ENCODE data around the gene CSMD2. TPM values are rescaled to one million over a fixed set of nuclear protein-coding genes. Genes with fewer than 3 reads are reported as not detected.

CSMD2 gene
- total and polyA plus RNA-seq, 2 of the 8 experiments (the other 6 are each of a cell fraction or from before 2014, with no cell fraction given), result 7.0 to 14.7 TPM

DNA sequence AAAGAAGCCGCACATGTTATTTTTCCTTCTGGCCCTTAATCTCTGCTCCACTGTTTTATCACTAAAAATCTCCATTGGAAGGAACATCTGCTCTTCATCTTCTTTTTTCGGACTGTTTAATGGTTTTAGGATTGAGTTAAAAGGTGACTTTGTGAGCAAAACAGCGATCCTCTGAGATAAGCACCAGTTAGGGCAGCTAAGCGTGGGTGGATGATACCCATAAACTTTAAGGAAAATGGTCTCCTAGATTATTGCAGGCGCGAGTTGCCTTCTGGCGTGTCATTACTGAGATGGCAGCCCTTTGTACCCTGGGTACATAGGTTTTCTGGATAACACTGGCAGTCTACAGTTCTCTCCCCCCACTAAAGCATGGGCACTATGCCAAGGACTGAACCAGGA, 345.1 kb downstream of the CSMD2 start:
- 81% methylated on average over 7 of the region's 7 CpGs; no CpG with 5 or more reads in 1 of the 2 experiments for WGBS, 2 experiments (ENCODE audit: extremely low coverage in 1 of 2, insufficient coverage in 1 of 2, insufficient read length in 1 of 2, insufficient replicate concordance in 2 of 2, low coverage in 1 of 2, low lambda C conversion rate in 2 of 2, missing lambda C conversion rate in 1 of 2)
- no peak overlapping the region for H2AK5ac ChIP-seq (ENCODE audit: low read depth, low read length)
- TF ChIP-seq BACH1 (IDR thresholded peaks at IDR 0.05; ENCODE audit: low read length) (no peak), SP4 (IDR thresholded peaks at IDR 0.05; ENCODE audit: low read length) (no peak), RFX5 (IDR thresholded peaks at IDR 0.05; ENCODE audit: borderline replicate concordance, low read depth, low read length) (no peak), EZH2 (IDR thresholded peaks at IDR 0.05; ENCODE audit: low read depth, low read length, severe bottlenecking) (no peak), ZNF274 (IDR thresholded peaks at IDR 0.05; ENCODE audit: borderline replicate concordance, extremely low read depth, low read length) (no peak), CHD1 (IDR thresholded peaks at IDR 0.05; ENCODE audit: low read depth, low read length) (no peak), POLR2A (IDR thresholded peaks at IDR 0.05; ENCODE audit: control extremely low read depth in 1 of 2, low read depth in 2 of 2, low read length in 2 of 2) (no peak), SUZ12 (IDR thresholded peaks at IDR 0.05; ENCODE audit: low read length) (no peak)
- TF ChIP-seq, protein P1, sequence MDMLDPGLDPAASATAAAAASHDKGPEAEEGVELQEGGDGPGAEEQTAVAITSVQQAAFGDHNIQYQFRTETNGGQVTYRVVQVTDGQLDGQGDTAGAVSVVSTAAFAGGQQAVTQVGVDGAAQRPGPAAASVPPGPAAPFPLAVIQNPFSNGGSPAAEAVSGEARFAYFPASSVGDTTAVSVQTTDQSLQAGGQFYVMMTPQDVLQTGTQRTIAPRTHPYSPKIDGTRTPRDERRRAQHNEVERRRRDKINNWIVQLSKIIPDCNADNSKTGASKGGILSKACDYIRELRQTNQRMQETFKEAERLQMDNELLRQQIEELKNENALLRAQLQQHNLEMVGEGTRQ (IDR thresholded peaks at IDR 0.05; ENCODE audit: low read length), result no peak
- H3K14ac ChIP-seq (ENCODE audit: insufficient read length), result no peak overlapping the region
- no peak overlapping the region for H2BK20ac ChIP-seq (ENCODE audit: low read length)
- H3K27me3 ChIP-seq (replicated peaks in 1 of 4; ENCODE audit: control insufficient read depth in 3 of 4, extremely low read depth in 1 of 4, insufficient read depth in 3 of 4, low read length in 3 of 4), result no peaks in the 10 kb centered on the region
- no peaks in the 10 kb centered on the region for H3K79me1 ChIP-seq (ENCODE audit: low read depth, low read length)
- H2BK12ac ChIP-seq (ENCODE audit: low read depth, low read length), result no peak overlapping the region
- H3K79me2 ChIP-seq (ENCODE audit: control insufficient read depth in 1 of 2, insufficient read depth in 2 of 2, low read length in 2 of 2), result no peaks in the 10 kb centered on the region
- H3K36me3 ChIP-seq (ENCODE audit: control insufficient read depth in 2 of 4, insufficient read depth in 4 of 4, low read length in 3 of 4), result no peaks in the 10 kb centered on the region; a peak in 1 of 8 replicates
- no peak overlapping the region for H3K4me3 ChIP-seq (ENCODE audit: extremely low read depth in 1 of 4, insufficient read depth in 2 of 4, low read depth in 3 of 4, low read length in 4 of 4)
- no peak overlapping the region for H3K4me2 ChIP-seq (ENCODE audit: insufficient read depth in 1 of 2, low read depth in 2 of 2, low read length in 2 of 2)
- H3K56ac ChIP-seq (replicated peaks; ENCODE audit: insufficient read length, low read depth, low read length), result no peak overlapping the region
- FAIRE-seq, result no peak
- H3K9ac ChIP-seq (replicated peaks in 1 of 4; ENCODE audit: extremely low read depth in 1 of 4, low read depth in 3 of 4, low read length in 3 of 4), result no peak overlapping the region
- H2BK5ac ChIP-seq (ENCODE audit: low read depth, low read length), result no peak overlapping the region
- H3K18ac ChIP-seq (ENCODE audit: extremely low read depth, low read length), result no peak overlapping the region
- H2BK15ac ChIP-seq (ENCODE audit: low read length), result no peak overlapping the region
- H4K20me1 ChIP-seq (replicated peaks in 1 of 2; ENCODE audit: control insufficient read depth in 1 of 2, insufficient read depth in 2 of 2, low read length in 2 of 2), result no peaks in the 10 kb centered on the region
- H2AFZ ChIP-seq (ENCODE audit: low read length), result no peak overlapping the region
- no peak overlapping the region for H3K27ac ChIP-seq (ENCODE audit: low read depth, low read length)
- no peak overlapping the region for H4K8ac ChIP-seq (ENCODE audit: extremely low read depth, insufficient read depth, low read length)
- POLR2A ChIA-PET (ENCODE audit: partially characterized antibody), result no interaction called here
- H4K5ac ChIP-seq (ENCODE audit: insufficient read length, low read depth, low read length), result no peak overlapping the region
- DNase-seq (ENCODE audit: low read depth in 1 of 2, low spot score in 2 of 2), result no peak
- H3K4ac ChIP-seq (replicated peaks; ENCODE audit: insufficient read length, low read depth, low read length), result no peak overlapping the region
- H2BK120ac ChIP-seq (replicated peaks; ENCODE audit: low read depth, low read length), result no peak overlapping the region
- H3K9me3 ChIP-seq (ENCODE audit: insufficient read depth in 2 of 2, low read depth in 1 of 2, low read length in 1 of 2), result no peaks in the 10 kb centered on the region
- CTCF ChIA-PET (ENCODE audit: partially characterized antibody), result interaction anchor here (0.8 kb wide), 1 partner anchor 295 kb away, joined by 3 read pairs; no protein-coding TSS in a partner anchor
- no peak overlapping the region for H4K91ac ChIP-seq (replicated peaks; ENCODE audit: insufficient read length, low read length)
- H3K4me1 ChIP-seq (replicated peaks in 1 of 4; ENCODE audit: control insufficient read depth in 3 of 4, insufficient read depth in 4 of 4, low read length in 3 of 4), result no peaks in the 10 kb centered on the region
- H3K23me2 ChIP-seq (ENCODE audit: low read depth, low read length), result no peaks in the 10 kb centered on the region
- H3K23ac ChIP-seq (ENCODE audit: insufficient read length), result no peak overlapping the region
